SU-DHL-6 (cell line): ENCODE measurements around the gene SRI.

Source experiments
- H2AFZ ChIP-seq: fragments of 200-600 bp; sonication (generic); 2 replicates; pipeline ENCODE4 v1.6.1; 2014; ENCODE audit warnings: low read depth, mild to moderate bottlenecking, moderate library complexity, mixed read lengths, antibody characterized with exemption, low read length; ENCODE audit not compliant: severe bottlenecking
- H3F3A ChIP-seq: fragments of 200-600 bp; shearing (Covaris generic); 2 replicates; pipeline ENCODE4 v1.6.0; 2016; ENCODE audit warnings: antibody characterized with exemption, mild to moderate bottlenecking; ENCODE audit not compliant: insufficient read depth
- H3K27ac ChIP-seq: fragments of 200-600 bp; sonication (generic); 2 replicates; pipeline ENCODE4 v1.5.1; 2016; ENCODE audit warnings: low read depth, mild to moderate bottlenecking, low read length, moderate library complexity, mixed read lengths
- H3K27me3 ChIP-seq: fragments of 200-600 bp; sonication (generic), shearing (Covaris generic); 2 replicates; pipeline ENCODE4 v1.6.0; 2014; ENCODE audit warnings: mild to moderate bottlenecking, low read length
- H3K36me3 ChIP-seq: fragments of 200-600 bp; sonication (generic); 2 replicates; pipeline ENCODE4 v1.6.1; 2014; ENCODE audit warnings: mild to moderate bottlenecking, low read length, mixed read lengths
- H3K4me2 ChIP-seq: fragments of 300-600, 200-600 bp; shearing (Covaris generic), sonication (generic); 2 replicates; pipeline ENCODE4 v1.6.0; 2014; ENCODE audit warnings: low read length, low read depth, mild to moderate bottlenecking; ENCODE audit not compliant: poor library complexity, severe bottlenecking
- H3K4me3 ChIP-seq: fragments of 200-600 bp; sonication (generic); 2 replicates; pipeline ENCODE4 v1.5.1; 2014; ENCODE audit warnings: antibody characterized with exemption, low read length, mild to moderate bottlenecking, mixed read lengths; ENCODE audit not compliant: insufficient read depth, poor library complexity, severe bottlenecking
- H3K79me2 ChIP-seq: fragments of 200-600 bp; sonication (generic); 2 replicates; pipeline ENCODE4 v1.6.1; 2014; ENCODE audit warnings: mild to moderate bottlenecking, low read length, moderate library complexity; ENCODE audit not compliant: insufficient read depth
- H3K9ac ChIP-seq: fragments of 200-600 bp; sonication (generic); 2 replicates; pipeline ENCODE4 v1.7.0; 2014; ENCODE audit warnings: mild to moderate bottlenecking, low read length
- H3K9me2 ChIP-seq: fragments of 200-600 bp; sonication (generic); replicated peaks from 2 replicates; pipeline ENCODE4 v1.6.1; 2014; ENCODE audit warnings: low read length; ENCODE audit not compliant: insufficient read depth
- H3K9me3 ChIP-seq: fragments of 200-600 bp; sonication (generic); 2 replicates; pipeline ENCODE4 v1.6.1; 2014; ENCODE audit warnings: low read length, mixed read lengths; ENCODE audit not compliant: insufficient read depth
- H4K20me1 ChIP-seq: fragments of 200-600 bp; sonication (generic); 2 replicates; pipeline ENCODE4 v1.6.1; 2014; ENCODE audit warnings: low read depth, mild to moderate bottlenecking, antibody characterized with exemption, low read length, moderate library complexity, mixed read lengths
- EZH2phosphoT487 ChIP-seq: fragments of 200-600 bp; sonication (generic), shearing (Covaris generic); conservative IDR thresholded peaks from 2 replicates; pipeline ENCODE4 v1.6.1; 2018; ENCODE audit warnings: mild to moderate bottlenecking, antibody characterized with exemption, low read length, moderate library complexity, mixed read lengths
- TF ChIP-seq, protein P1 (sequence below): fragments of 200-600 bp; sonication (generic); IDR thresholded peaks from one replicate; pipeline ENCODE4 v1.5.1; 2017; ENCODE audit warnings: antibody characterized with exemption, mild to moderate bottlenecking, low read length, moderate library complexity; ENCODE audit not compliant: insufficient read depth, poor library complexity, severe bottlenecking

Gene SRI

DNA sequence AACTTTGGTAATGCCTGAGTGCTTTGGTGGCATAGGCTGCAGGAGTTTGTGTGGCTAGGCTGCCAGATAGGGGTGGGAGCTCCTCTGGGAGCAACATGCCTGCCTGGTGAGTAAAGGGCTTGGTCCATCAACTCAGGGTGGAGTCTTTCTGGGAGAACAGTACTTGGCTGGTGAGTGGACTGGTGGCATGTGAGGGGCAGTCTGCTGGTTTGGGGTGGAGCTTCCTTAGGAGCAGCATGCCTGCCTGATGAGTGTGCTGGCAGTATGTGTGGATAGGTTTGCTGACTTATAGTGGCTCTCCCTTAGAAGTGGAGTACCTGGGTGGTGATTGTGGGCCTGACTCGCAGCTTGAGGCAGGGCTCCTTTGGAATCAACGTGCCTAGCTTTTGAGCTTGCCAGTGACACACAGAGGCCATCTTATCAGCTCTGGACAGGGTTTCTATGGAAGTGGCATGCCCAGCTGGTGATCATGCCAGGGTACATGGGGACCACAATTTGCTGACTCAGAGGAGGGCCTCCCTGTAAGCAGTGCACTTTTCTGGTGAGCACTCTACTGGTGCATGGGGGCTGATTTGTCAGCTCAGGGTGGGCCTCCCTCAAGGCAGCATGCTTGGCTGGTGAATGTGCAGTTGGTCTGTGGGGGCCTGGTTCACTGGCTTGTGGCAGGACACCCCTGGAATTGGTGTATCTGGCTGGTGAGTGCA lies 35.0 kb upstream of the SRI start:
- H3K4me2 ChIP-seq: no peak overlapping the region
- no peak overlapping the region for H3K27ac ChIP-seq
- no peak for TF ChIP-seq EZH2phosphoT487
- TF ChIP-seq, protein P1, sequence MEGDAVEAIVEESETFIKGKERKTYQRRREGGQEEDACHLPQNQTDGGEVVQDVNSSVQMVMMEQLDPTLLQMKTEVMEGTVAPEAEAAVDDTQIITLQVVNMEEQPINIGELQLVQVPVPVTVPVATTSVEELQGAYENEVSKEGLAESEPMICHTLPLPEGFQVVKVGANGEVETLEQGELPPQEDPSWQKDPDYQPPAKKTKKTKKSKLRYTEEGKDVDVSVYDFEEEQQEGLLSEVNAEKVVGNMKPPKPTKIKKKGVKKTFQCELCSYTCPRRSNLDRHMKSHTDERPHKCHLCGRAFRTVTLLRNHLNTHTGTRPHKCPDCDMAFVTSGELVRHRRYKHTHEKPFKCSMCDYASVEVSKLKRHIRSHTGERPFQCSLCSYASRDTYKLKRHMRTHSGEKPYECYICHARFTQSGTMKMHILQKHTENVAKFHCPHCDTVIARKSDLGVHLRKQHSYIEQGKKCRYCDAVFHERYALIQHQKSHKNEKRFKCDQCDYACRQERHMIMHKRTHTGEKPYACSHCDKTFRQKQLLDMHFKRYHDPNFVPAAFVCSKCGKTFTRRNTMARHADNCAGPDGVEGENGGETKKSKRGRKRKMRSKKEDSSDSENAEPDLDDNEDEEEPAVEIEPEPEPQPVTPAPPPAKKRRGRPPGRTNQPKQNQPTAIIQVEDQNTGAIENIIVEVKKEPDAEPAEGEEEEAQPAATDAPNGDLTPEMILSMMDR: no peak

DNA sequence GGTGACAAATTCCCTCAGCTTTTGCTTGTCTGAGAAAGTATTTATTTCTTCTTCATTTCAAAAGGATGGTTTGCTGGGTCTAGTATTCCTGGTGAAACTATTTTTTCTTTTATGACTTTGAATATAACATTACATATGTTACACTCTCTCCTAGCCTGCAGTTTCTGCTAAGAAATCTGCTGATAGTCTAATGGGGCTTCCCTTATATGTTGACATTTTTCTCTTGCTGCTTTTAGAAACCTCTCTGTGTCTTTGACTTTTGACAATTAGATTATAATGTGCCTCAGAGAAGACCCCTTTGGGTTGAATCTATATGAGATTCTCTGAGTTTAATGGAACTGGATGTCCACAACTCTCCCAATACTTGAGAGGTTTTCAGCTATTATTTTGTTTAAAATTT lies 33.8 kb upstream of the SRI start:
- TF ChIP-seq EZH2phosphoT487: no peak
- TF ChIP-seq, protein P1: no peak
- no peak overlapping the region for H3K27ac ChIP-seq
- H4K20me1 ChIP-seq: no peaks in the 10 kb centered on the region

More for the DNA sequence above, 35.0 kb upstream of the SRI start:
- Histone ChIP-seq H3K4me3 (no peak overlapping the region), H3K9me3 (no peaks in the 10 kb centered on the region), H3F3A (no peaks in the 10 kb centered on the region), H3K9me2 (no peaks in the 10 kb centered on the region), H2AFZ (no peak overlapping the region), H3K79me2 (no peaks in the 10 kb centered on the region), H3K36me3 (no peaks in the 10 kb centered on the region), H3K27me3 (no peaks in the 10 kb centered on the region), H4K20me1 (no peaks in the 10 kb centered on the region), H3K9ac (no peak overlapping the region)

GRCh38 chr7:88244258-88244657 lies 24.4 kb upstream of the SRI start:
- no peaks in the 10 kb centered on the region; the same call in 1 of the 2 replicates for H3F3A ChIP-seq
- no peak overlapping the region for H3K9ac ChIP-seq
- TF ChIP-seq, protein P1: no peak
- no peak for TF ChIP-seq EZH2phosphoT487
- no peaks in the 10 kb centered on the region for H3K27me3 ChIP-seq
- no peaks in the 10 kb centered on the region for H3K36me3 ChIP-seq
- no peaks in the 10 kb centered on the region for H3K79me2 ChIP-seq
- H3K9me3 ChIP-seq: no peaks in the 10 kb centered on the region
- no peak overlapping the region for H2AFZ ChIP-seq
- no peak overlapping the region for H3K27ac ChIP-seq
- 0 out of 2 replicates have a peak, but pooled peaks cover 4% of the 10 kb centered on the region for H4K20me1 ChIP-seq
- no peak overlapping the region for H3K4me3 ChIP-seq
- no peaks in the 10 kb centered on the region for H3K9me2 ChIP-seq
- H3K4me2 ChIP-seq: no peak overlapping the region

More for the DNA sequence above, 33.8 kb upstream of the SRI start:
- Histone ChIP-seq H3K36me3 (no peaks in the 10 kb centered on the region), H3K4me3 (no peak overlapping the region), H3F3A (no peaks in the 10 kb centered on the region), H3K9me2 (no peaks in the 10 kb centered on the region), H3K4me2 (no peak overlapping the region), H2AFZ (no peak overlapping the region), H3K9me3 (no peaks in the 10 kb centered on the region), H3K9ac (no peak overlapping the region), H3K79me2 (no peaks in the 10 kb centered on the region), H3K27me3 (no peaks in the 10 kb centered on the region)
